ENCODE measurements around the gene LRRC45. TPM values are rescaled to one million over a fixed set of nuclear protein-coding genes. Genes with fewer than 3 reads are reported as not detected.

Gene LRRC45
- total RNA-seq, 1 experiment from 2014 or later, result 40.1 TPM

GRCh38 chr17:82065638-82066303, 42.7 kb downstream of the LRRC45 start, which contains the start of gene DUS1L:
Gene DUS1L, minus strand, starts transcription at chr17:82065804. Its CDS starts 745 bp downstream, at chr17:82065059.
- H3K9ac ChIP-seq (ENCODE audit: low read length), result peak within 1 kb of the TSS; percentile 100
- RAD21 ChIA-PET (ENCODE audit: low non-redundant PET in 1 of 2, low total read pairs in 2 of 2, uncharacterized antibody in 2 of 2, unreplicated experiment in 2 of 2), result no interaction called here
- TSS peak; percentile 81 for BruUV-seq (replicated peaks)

More at GRCh38 chr17:82065638-82066303, 42.7 kb downstream of the LRRC45 start, which contains the start of gene DUS1L:
- Histone ChIP-seq H3K27me3 (ENCODE audit: insufficient read depth, low read length) (no peaks in the 10 kb centered on the region), H2AFZ (ENCODE audit: low read depth, low read length, poor library complexity, severe bottlenecking) (peak within 1 kb of the TSS; percentile 68), H3K4me1 (ENCODE audit: control insufficient read depth in 1 of 2, insufficient read depth in 2 of 2, low read length in 2 of 2) (peaks cover 11 to 22% of the 10 kb centered on the region in 2 experiments; a peak in 3 of 4 replicates), H4K20me1 (ENCODE audit: insufficient read depth) (no peaks in the 10 kb centered on the region), H3K36me3 (ENCODE audit: control insufficient read depth in 1 of 2, insufficient read depth in 2 of 2, low read length in 2 of 2) (peaks cover 14 to 34% of the 10 kb centered on the region in 2 experiments; a peak in 3 of 4 replicates), H3K27ac (ENCODE audit: low read depth, low read length) (peak within 1 kb of the TSS; percentile 89), H3K4me2 (ENCODE audit: low read length) (peak within 1 kb of the TSS; percentile 100), H3K79me2 (ENCODE audit: insufficient read depth, low read length) (peaks cover 35% of the 10 kb centered on the region), H3K4me3 (replicated peaks in 1 of 2; ENCODE audit: low read depth in 1 of 2, low read length in 2 of 2) (peak within 1 kb of the TSS; percentile 96 to 100), H3K9me3 (ENCODE audit: control insufficient read depth in 1 of 2, insufficient read depth in 1 of 2, low read depth in 1 of 2, low read length in 2 of 2) (no peaks in the 10 kb centered on the region), H3K9me2 (ENCODE audit: insufficient read depth) (no peaks in the 10 kb centered on the region)
- ATAC-seq, result peak; percentile 71
- intact Hi-C loops (cut with micrococcal nuclease), result no loop called here
- DNase-seq (ENCODE audit: low read depth, low spot score), result no peak
- CTCF ChIA-PET, result no interaction called here
- POLR2A ChIA-PET, result no interaction called here
- TF ChIP-seq CBX3 (IDR thresholded peaks at IDR 0.05; ENCODE audit: low read depth) (no peak), SIN3A (IDR thresholded peaks at IDR 0.05; ENCODE audit: low read depth) (peak; percentile 80; the same call in 1 of the 2 replicates), ELF1 (IDR thresholded peaks at IDR 0.05; ENCODE audit: borderline replicate concordance, low read depth) (no peak), POLR2A (IDR thresholded peaks at IDR 0.05; ENCODE audit: borderline replicate concordance, extremely low read depth, insufficient read depth, insufficient read length) (peak; percentile 87), SRF (IDR thresholded peaks at IDR 0.05; ENCODE audit: low read depth) (no peak; the same call in 1 of the 2 replicates), TCF7L2 (IDR thresholded peaks at IDR 0.05; ENCODE audit: borderline replicate concordance, extremely low read depth, insufficient read depth, insufficient read length) (peak; percentile 75), MAX (IDR thresholded peaks at IDR 0.05) (peak; percentile 80), EZH2phosphoT487 (IDR thresholded peaks at IDR 0.05; ENCODE audit: borderline replicate concordance) (no peak), CEBPB (IDR thresholded peaks at IDR 0.05; ENCODE audit: low read depth) (no peak), FOSL1 (IDR thresholded peaks at IDR 0.05; ENCODE audit: low read depth) (no peak), ZFX (IDR thresholded peaks at IDR 0.05) (peak; percentile 99), ZBTB33 (IDR thresholded peaks at IDR 0.05; ENCODE audit: extremely low read depth, insufficient replicate concordance, low read length) (no peak), POLR2AphosphoS5 (IDR thresholded peaks at IDR 0.05; ENCODE audit: low read depth, low read length) (peak; percentile 49; the same call in 1 of the 2 replicates), YY1 (IDR thresholded peaks at IDR 0.05; ENCODE audit: extremely low read depth, insufficient replicate concordance, low read depth, low read length) (peak; percentile 88)
